ENCODE data around the gene FCHSD2.
"Not testable (repeated sequence)": the region's sequence is repeated elsewhere in the genome, so short reads cannot be mapped to it uniquely, and the experiment has no call there.

FCHSD2 gene

GRCh38 chr11:72813740-72814285 is 328.3 kb downstream of the FCHSD2 start:
- peak; percentile 65 to 86 for DNase-seq

DNA sequence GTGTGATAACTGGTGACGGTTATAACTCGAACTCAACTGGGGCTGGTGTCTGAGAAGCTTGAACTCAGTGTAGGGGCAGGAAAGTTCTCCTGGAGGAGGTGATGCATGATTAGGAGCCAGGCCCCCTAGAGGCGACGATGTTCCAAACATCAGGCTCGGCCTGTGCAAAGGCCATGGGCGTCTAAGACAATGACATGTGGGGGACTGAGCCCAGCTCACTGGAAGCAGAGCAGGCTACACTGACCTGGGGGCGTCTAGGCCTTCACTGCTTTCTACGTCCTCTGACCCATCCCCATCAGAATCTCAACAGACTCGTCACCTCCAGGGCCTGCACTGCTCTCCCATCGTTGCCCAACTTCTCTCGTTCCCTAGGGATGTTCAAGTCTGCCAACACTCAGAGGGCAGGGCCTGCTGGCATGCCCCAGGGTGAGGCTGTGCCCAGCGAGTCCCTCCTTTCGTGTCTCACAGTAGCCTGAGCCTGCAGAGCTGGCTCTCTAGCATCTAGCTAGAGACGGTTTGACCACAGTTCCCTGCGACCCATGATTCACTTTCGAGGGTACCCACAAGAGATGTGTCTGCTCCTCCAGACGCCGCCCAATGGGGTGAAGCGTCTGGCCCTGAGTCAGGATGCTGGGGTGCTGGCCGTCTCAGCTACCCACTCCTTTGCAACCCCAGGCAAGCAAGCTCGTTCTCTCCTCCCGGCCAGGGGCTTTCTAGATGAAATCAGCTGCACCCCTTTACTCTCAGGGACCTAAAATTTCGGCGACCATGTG is 329.0 kb downstream of the FCHSD2 start:
- peak in 1 of 2 experiments; percentile 45 for DNase-seq

GRCh38 chr11:72812604-72812966 is 329.5 kb downstream of the FCHSD2 start:
- DNase-seq = peak in 1 of 2 experiments; percentile 43

DNA sequence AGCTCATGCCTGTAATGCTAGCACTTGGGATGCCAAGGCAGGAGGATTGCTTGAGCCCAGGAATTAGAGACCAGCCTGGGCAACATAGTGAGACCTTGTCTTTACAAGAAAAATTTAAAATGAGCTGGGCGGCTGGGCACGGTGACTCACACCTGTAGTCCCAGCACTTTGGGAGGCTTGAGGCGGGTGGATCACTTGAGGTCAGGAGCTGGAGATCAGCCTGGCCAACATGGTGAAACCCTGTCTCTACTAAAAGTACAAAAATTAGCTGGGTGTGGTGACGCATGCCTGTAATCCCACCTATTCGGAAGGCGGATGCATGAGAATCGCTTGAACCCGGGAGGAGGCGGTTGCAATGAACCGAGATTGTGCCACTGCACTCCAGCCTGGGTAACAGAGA is 330.4 kb downstream of the FCHSD2 start:
- not testable (repeated sequence) for DNase-seq

DNA sequence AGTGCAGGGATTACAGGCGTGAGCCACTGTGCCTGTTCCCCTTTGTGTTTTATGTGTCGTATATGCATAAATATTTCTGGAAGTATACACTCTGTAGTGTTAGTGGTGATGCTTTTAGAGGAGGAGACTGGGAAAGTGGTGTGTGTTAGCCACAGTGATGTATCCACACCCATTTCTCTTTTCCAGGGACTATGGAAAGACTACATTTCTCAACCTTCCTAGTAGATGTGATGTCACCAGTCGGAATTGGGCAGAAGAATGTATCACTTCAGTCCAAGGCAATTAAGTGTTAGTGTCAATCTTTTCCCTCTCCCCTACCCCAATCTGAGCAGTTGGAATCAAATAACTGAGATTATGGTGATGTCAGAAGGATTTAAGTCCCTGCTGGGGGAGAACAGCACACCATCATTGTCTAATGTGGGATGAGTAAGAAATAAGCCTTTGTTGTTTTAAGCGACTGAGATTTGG is 333.8 kb downstream of the FCHSD2 start:
- DNase-seq = no peak

- no peak for DNase-seq
Measured at GRCh38 chr11:72807792-72808191, 334.3 kb downstream of the FCHSD2 start.

DNA sequence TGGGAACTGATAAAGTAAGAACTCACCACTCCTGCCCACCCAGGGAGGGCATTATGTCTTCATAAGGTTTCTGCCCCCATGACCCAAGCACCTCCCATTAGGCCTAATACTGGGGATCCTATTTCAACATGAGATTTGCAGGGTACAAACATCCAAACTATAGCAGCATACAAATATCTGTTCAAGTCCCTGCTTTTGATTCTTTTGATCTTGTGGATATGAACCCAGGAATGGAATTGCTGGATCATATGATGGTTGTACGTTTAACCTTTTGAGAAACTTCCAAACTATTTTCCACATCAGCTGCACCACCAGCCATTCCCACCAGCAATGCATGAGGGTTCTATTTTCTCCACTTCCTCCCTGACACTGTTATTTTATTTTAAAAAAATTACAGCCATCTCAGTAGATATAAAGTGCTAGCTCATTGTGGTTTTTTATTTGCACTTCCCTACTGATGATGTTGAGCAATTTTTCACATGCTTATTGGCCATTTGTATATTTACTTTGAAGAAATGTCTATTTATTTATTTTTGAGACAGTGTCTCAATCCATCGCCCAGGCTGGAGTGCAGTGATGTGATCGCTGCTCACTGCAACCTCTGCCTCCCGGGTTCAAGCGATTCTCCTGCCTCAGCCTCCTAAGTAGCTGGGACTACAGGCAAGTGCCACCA is 335.0 kb downstream of the FCHSD2 start:
- DNase-seq = no peak

GRCh38 chr11:72806378-72806777 is 335.7 kb downstream of the FCHSD2 start:
- DNase-seq = not testable (repeated sequence)

DNA sequence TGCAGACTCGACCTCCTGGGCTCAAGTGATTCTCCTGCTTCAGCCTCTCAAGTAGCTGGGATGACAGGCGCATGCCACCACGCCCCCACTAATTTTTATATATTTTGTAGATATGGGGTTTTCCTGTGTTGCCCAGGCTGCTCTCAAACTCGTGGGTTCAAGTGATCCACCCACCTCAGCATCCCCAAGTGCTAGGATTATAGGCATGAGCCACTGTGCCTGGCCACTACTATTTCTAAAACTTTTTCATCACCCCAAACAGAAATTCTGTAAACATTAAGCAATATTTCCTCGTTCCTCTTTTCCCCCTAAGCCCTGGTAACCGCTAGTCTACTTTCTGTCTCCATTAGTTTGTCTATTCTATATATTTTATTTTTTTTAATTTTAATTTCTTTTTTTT is 336.9 kb downstream of the FCHSD2 start:
- no peak for DNase-seq

GRCh38 chr11:72802822-72803221 is 339.3 kb downstream of the FCHSD2 start:
- no peak for DNase-seq

- DNase-seq = no peak
Measured at GRCh38 chr11:72799441-72799840, 342.7 kb downstream of the FCHSD2 start.

DNA sequence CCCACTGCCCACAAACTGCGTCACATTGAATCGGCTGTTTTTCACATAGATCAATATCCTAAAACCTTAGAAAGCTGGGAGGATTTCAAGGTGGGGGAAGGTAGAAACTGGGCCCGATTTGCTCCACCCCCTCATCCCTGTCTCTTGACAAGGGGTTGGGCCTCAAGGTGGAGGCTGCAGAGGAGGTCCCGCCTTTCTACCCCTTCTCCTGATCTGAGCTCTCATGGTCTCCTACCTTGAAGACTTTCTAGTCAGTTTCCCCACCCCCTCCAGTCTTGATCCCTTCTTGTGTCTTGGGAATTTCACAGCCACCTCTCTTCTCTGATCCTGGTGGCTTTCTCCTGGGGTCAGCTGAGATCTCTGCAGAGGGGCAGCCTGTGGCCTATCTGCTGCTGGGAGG is 343.8 kb downstream of the FCHSD2 start:
- DNase-seq = no peak

DNA sequence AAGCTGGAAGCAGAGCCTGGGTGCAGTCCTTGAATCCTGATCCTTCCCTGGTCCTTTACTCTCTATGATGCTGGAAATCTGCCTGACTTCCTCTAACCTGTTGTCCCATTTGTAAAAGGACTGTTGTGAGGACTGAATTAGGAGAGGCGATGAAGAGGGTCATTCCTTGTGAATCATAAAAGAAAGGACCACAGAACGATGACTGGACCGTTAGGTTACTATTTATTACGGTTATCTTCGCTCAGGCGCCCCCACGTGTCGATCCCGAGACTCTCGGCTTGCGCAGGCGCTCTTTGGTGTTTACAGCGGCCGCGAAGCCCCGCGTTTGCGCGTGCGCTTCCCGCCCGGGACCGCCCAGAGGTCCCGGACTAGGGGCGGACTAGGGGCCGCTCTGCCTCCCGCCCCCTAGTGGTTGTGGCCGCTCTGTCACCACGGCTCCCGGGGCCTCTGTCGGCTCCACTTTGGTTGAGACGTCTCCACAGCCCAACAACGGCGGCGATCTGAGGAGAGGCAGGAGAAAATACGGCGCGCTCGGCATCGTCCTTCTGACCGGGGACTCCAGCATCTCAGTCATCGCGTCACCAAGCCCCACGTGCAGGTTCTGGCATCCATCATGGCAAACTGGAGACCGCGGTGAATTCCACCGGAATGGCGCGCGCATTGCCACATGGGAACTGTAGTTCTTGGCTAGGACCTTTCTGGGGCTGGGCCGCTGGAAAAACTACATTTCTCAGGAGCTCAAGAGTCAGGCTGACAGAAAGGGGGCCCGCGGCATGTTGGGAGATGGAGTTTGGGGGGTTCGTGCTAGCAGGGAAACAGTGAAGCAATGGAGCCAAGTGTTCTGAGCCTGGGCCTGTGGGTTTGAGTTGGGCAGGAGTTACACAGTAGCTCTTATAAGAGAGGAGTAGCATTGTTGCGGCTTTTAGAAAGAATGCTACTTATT is 348.4 kb downstream of the FCHSD2 start, which contains the start of gene STARD10:
Gene STARD10 (minus strand): TSS at position 623 of the 943 bp plus-strand sequence. CDS start 12,866 bp downstream, outside the sequence.
- DNase-seq = peak; percentile 91 to 93

- DNase-seq = no peak
Measured at GRCh38 chr11:72793076-72793424, 349.1 kb downstream of the FCHSD2 start.

- no peak for DNase-seq
Measured at GRCh38 chr11:72792437-72793021, 349.6 kb downstream of the FCHSD2 start.

GRCh38 chr11:72791228-72791627 is 350.9 kb downstream of the FCHSD2 start:
- not testable (repeated sequence) for DNase-seq

- no peak for DNase-seq
Measured at GRCh38 chr11:72789493-72790131, 352.5 kb downstream of the FCHSD2 start.

- no peak for DNase-seq
Measured at GRCh38 chr11:72788241-72788640, 353.9 kb downstream of the FCHSD2 start.

- peak; percentile 78 to 89 for DNase-seq
Measured at GRCh38 chr11:72787216-72788104, 354.7 kb downstream of the FCHSD2 start.
